ENCODE measurements around the gene TMEM30A.

The TMEM30A gene

GRCh38 chr6:75267461-75267860 lies 17.1 kb downstream of the TMEM30A start:
- no peak for TF ChIP-seq CTCF (IDR thresholded peaks at IDR 0.05; ENCODE audit: borderline replicate concordance, insufficient read depth, low read depth, low read length)
- H3K4me3 ChIP-seq (ENCODE audit: low read depth, low read length): no peak overlapping the region

DNA sequence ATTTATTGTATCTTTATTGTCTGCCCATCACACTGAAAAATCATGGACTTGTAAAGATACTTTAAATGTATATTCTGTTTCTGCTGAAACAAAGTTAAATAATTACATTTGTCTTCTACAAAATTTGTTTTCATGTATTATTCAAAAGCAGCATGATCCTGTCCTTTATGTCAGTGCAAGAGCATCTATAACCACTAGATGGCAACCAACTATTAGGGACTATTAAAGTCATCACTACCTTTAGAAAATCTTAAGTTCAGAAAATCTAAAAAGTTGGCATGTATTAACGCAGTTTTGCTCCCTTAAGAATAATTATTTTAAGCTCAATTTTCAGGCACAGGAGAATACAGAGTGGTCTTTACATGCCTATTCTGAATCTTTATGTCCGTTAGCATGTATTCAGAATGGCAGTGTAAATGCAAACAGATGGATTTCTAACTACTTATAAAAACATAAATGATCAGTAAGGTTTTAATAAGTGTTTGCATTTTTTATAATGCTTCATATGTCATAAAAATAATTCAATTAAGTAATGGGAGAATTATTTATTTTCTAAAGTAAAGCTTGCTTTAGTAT lies 17.8 kb downstream of the TMEM30A start:
- H3K4me3 ChIP-seq (ENCODE audit: low read depth, low read length): no peak overlapping the region
- peak; percentile 41; the same call in 1 of the 2 replicates for TF ChIP-seq CTCF (IDR thresholded peaks at IDR 0.05; ENCODE audit: borderline replicate concordance, insufficient read depth, low read depth, low read length)

DNA sequence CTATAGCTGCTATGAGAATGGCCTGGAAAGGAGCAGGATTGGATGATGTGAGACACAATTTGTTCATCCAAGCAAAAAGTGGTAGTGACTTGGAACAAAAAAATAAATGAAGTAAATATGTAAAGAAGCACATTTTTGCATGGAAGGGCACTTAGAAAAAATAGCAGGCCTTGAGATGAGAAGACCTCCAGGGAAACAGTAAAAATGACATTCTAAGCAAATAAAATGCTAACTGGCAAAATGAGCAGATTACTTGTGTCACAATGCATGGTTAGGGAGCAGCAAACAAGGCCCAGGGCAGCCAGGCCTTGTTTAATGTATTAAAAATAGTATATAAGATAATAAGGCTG lies 21.2 kb downstream of the TMEM30A start:
- TF ChIP-seq CTCF (IDR thresholded peaks at IDR 0.05; ENCODE audit: borderline replicate concordance, insufficient read depth, low read depth, low read length): no peak
- no peak overlapping the region for H3K4me3 ChIP-seq (ENCODE audit: low read depth, low read length)

DNA sequence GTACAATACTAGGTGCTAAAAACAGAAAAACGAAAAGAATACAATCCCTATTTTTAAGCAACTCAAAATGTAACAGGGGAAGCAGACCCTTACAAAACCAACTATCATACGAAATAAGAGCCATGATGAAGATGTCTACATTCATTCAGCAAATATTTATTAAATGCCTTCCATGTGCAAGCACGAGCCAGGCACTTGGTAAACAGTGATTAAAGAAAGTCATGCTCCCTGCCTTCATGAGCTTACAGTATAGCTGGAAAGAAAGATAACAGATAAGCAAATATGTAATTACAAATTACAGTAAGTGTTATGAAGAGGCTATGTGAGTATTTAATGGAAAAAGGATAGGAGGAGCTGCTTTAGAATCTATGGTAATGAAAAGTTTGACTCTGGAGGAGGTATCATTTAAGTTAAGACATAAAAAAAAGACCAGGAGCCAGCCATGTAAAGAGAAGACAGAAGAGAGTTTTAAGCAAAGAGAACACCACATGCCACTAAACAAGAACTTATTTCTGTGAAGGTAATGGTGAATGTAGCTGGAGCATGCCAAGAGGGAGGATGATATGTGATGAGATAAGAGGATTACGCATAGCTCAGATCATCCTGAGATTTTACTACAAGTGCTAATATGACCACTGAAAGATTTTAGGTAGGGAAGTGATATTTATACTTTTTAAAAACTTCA lies 21.7 kb downstream of the TMEM30A start:
- H3K4me3 ChIP-seq (ENCODE audit: low read depth, low read length): no peak overlapping the region
- TF ChIP-seq CTCF (IDR thresholded peaks at IDR 0.05; ENCODE audit: borderline replicate concordance, insufficient read depth, low read depth, low read length): no peak

DNA sequence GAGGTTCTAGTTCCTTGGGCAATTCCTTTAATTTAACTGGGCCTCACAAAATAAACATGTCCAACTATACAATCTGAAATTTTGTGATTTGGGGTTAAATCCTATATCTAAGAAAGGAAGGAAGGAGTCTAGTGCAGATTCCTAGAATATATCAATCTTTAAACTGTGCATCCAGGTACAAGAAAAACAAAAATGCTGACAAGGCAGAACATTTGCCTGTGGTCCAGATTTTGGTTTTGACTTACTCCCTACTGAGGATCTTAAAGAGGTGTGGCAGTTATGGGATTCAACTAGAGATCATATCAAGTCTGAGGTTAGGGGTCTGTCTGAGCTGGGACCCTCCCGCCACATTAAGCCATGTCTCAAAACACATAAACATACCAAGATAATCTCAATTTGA lies 23.3 kb downstream of the TMEM30A start:
- no peak for TF ChIP-seq CTCF (IDR thresholded peaks at IDR 0.05; ENCODE audit: borderline replicate concordance, insufficient read depth, low read depth, low read length)

GRCh38 chr6:75257343-75258087 lies 27.1 kb downstream of the TMEM30A start:
- no peak for TF ChIP-seq CTCF (IDR thresholded peaks at IDR 0.05; ENCODE audit: borderline replicate concordance, insufficient read depth, low read depth, low read length)
- H3K4me3 ChIP-seq (ENCODE audit: low read depth, low read length): no peak overlapping the region

More for the DNA sequence above, 23.3 kb downstream of the TMEM30A start:
- H3K4me3 ChIP-seq (ENCODE audit: low read depth, low read length): no peak overlapping the region
